Breast epithelium (tissue), 3 donors: ENCODE data around the gene NUP62CL.

ENCODE experiments used
- CTCF ChIP-seq, 3 donors: fragments of 450-650 bp; IDR thresholded peaks; one replicate each; pipeline ENCODE4 v1.5.1; 2016 to 2017; ENCODE audit warnings: antibody characterized with exemption in 3 of 3, mild to moderate bottlenecking in 3 of 3, moderate library complexity in 3 of 3
- POLR2A ChIP-seq: fragments of 450-650 bp; IDR thresholded peaks from one replicate; pipeline ENCODE4 v1.6.1; 2016; ENCODE audit warnings: antibody characterized with exemption, mild to moderate bottlenecking, moderate library complexity

GRCh38 chrX:107153005-107153404 is 53.2 kb downstream of the NUP62CL start:
- TF ChIP-seq CTCF (IDR thresholded peaks at IDR 0.05) (no peak), POLR2A (no peak)
